ENCODE measurements around the gene LYPD6.
A peak's percentile ranks its signal among the peaks of the same experiment; 100 is the strongest.
"Not testable (repeated sequence)": the region's sequence is repeated elsewhere in the genome, so short reads cannot be mapped to it uniquely, and the experiment has no call there.

Gene LYPD6

GRCh38 chr2:149458502-149458901, 128.1 kb downstream of the LYPD6 start:
- no peak for DNase-seq

- peak; percentile 68 for DNase-seq
These were observed 133.1 kb downstream of the LYPD6 start for GRCh38 chr2:149463328-149464002.

GRCh38 chr2:149464396-149464795, 134.0 kb downstream of the LYPD6 start:
- DNase-seq, result no peak

GRCh38 chr2:149465873-149466272, 135.5 kb downstream of the LYPD6 start:
- no peak for DNase-seq

- no peak for DNase-seq
These were observed 136.2 kb downstream of the LYPD6 start for GRCh38 chr2:149466635-149467034.

- no peak for DNase-seq
These were observed 137.0 kb downstream of the LYPD6 start for GRCh38 chr2:149467436-149467835.

GRCh38 chr2:149468636-149469035, 138.2 kb downstream of the LYPD6 start:
- no peak for DNase-seq

GRCh38 chr2:149470046-149470445, 139.7 kb downstream of the LYPD6 start:
- DNase-seq, result no peak

GRCh38 chr2:149472413-149472812, 142.0 kb downstream of the LYPD6 start:
- DNase-seq, result no peak

GRCh38 chr2:149473068-149473467, 142.7 kb downstream of the LYPD6 start:
- no peak for DNase-seq

- no peak for DNase-seq
These were observed 143.1 kb downstream of the LYPD6 start for GRCh38 chr2:149473521-149473920.

GRCh38 chr2:149483004-149483605, 152.7 kb downstream of the LYPD6 start:
- no peak for DNase-seq

GRCh38 chr2:149486664-149487063, 156.3 kb downstream of the LYPD6 start:
- no peak for DNase-seq

GRCh38 chr2:149487189-149487588, 156.8 kb downstream of the LYPD6 start:
- DNase-seq, result no peak

- DNase-seq, result no peak
These were observed 158.5 kb downstream of the LYPD6 start for GRCh38 chr2:149488706-149489440.

- no peak for DNase-seq
These were observed 159.1 kb downstream of the LYPD6 start for GRCh38 chr2:149489452-149489851.

GRCh38 chr2:149490296-149490695, 159.9 kb downstream of the LYPD6 start:
- no peak for DNase-seq

- DNase-seq, result no peak
These were observed 162.5 kb downstream of the LYPD6 start for GRCh38 chr2:149492923-149493322.

- not testable (repeated sequence) for DNase-seq
These were observed 168.8 kb downstream of the LYPD6 start for GRCh38 chr2:149499204-149499603.

GRCh38 chr2:149506808-149507207, 176.4 kb downstream of the LYPD6 start:
- DNase-seq, result not testable (repeated sequence)

- DNase-seq, result no peak
These were observed 177.6 kb downstream of the LYPD6 start for GRCh38 chr2:149507974-149508373.

GRCh38 chr2:149513461-149513860, 183.1 kb downstream of the LYPD6 start:
- no peak for DNase-seq
